HCT116 (cell line): ENCODE results near the gene GYPE. TPM values are rescaled to one million over a fixed set of nuclear protein-coding genes. Genes with fewer than 3 reads are reported as not detected.
"Not testable (repeated sequence)": the region's sequence is repeated elsewhere in the genome, so short reads cannot be mapped to it uniquely, and the experiment has no call there.

ENCODE experiments used
- ATAC-seq: fragments of 200-7000 bp; cut with Tn5 transposase; 2 replicates; pipeline ENCODE4 v1.9.1; 2020; ENCODE audit warnings: mild to moderate bottlenecking, moderate library complexity
- BruUV-seq: library from RNA; stranded (reverse); fragments of 400-500 nt; replicated peaks from 2 replicates; lab custom pipeline; 2021; lab: Mats Ljungman, UMichigan
- CTCF ChIA-PET: fragments of 300-600 bp; sonication (Branson Sonifier 250); formaldehyde crosslinking; loops from one replicate; lab custom pipeline; 2021; ENCODE audit warnings: antibody characterized with exemption; lab: Charles Lee
- POLR2A ChIA-PET: fragments of 300-600, 350-600 bp; sonication (Branson Sonifier 250); formaldehyde crosslinking; loops from one replicate; lab custom pipeline; 2021; ENCODE audit warnings: antibody characterized with exemption; lab: Charles Lee
- RAD21 ChIA-PET, 2 experiments: fragments of 300-600 bp; sonication (Branson Sonifier 250); formaldehyde crosslinking; loops; one replicate each; lab custom pipeline; 2023; ENCODE audit warnings: low total read pairs in 2 of 2; ENCODE audit not compliant: uncharacterized antibody in 2 of 2, unreplicated experiment in 2 of 2, low non-redundant PET in 1 of 2; lab: Charles Lee
- DNase-seq: peaks from one replicate; pipeline ENCODE4 v3.0.0-alpha.2; 2010; ENCODE audit warnings: low read depth, low spot score
- H2AFZ ChIP-seq: fragments of 200-600 bp; shearing (Covaris generic), sonication (generic); 2 replicates; pipeline ENCODE4 v1.6.1; 2017; ENCODE audit warnings: low read depth, mixed run types, mixed read lengths, antibody characterized with exemption, low read length; ENCODE audit not compliant: poor library complexity, severe bottlenecking
- H3K27ac ChIP-seq: 2 replicates; pipeline ENCODE4 v1.5.1; 2012; ENCODE audit warnings: low read depth, low read length
- H3K27me3 ChIP-seq: fragments of 200-600 bp; sonication (generic); 2 replicates; pipeline ENCODE4 v1.6.1; 2016; ENCODE audit warnings: mixed run types, low read length, mixed read lengths; ENCODE audit not compliant: insufficient read depth
- H3K36me3 ChIP-seq, 2 experiments: fragments of 200-500 bp in 1 of 2; fragments of 200-600 bp in 1 of 2; sonication (Bioruptor generic) in 1 of 2; sonication (generic) in 1 of 2; 2 replicates each; pipeline versions ENCODE4 v1.5.1 to v1.6.1; 2014 to 2016; ENCODE audit warnings: low read length in 2 of 2, inconsistent platforms in 1 of 2, mixed read lengths in 1 of 2, mixed run types in 1 of 2; ENCODE audit not compliant: insufficient read depth in 2 of 2, control insufficient read depth in 1 of 2
- H3K4me1 ChIP-seq, 2 experiments: fragments of 200-600 bp in 1 of 2; sonication (generic) in 1 of 2; 2 replicates each; pipeline versions ENCODE4 v1.5.1 to v1.6.1; 2012 to 2017; ENCODE audit warnings: low read length in 2 of 2, inconsistent platforms in 1 of 2, mild to moderate bottlenecking in 1 of 2, mixed read lengths in 1 of 2, mixed run types in 1 of 2, moderate library complexity in 1 of 2; ENCODE audit not compliant: insufficient read depth in 2 of 2, control insufficient read depth in 1 of 2
- H3K4me2 ChIP-seq: fragments of 200-600 bp; sonication (generic); 2 replicates; pipeline ENCODE4 v1.6.1; 2017; ENCODE audit warnings: mixed run types, low read length, mixed read lengths
- H3K4me3 ChIP-seq, 2 experiments: fragments of 200-600 bp in 1 of 2; sonication (generic) in 1 of 2; replicated peaks in 1 of 2; 2 replicates each; pipeline ENCODE4 v1.5.1; 2011 to 2016; ENCODE audit warnings: low read length in 2 of 2, control low read depth in 1 of 2, low read depth in 1 of 2, mild to moderate bottlenecking in 1 of 2, mixed read lengths in 1 of 2, mixed run types in 1 of 2
- H3K79me2 ChIP-seq: fragments of 200-600 bp; sonication (generic); 2 replicates; pipeline ENCODE4 v1.6.1; 2017; ENCODE audit warnings: mild to moderate bottlenecking, mixed run types, low read length, moderate library complexity, mixed read lengths; ENCODE audit not compliant: insufficient read depth
- H3K9ac ChIP-seq: fragments of 200-600 bp; sonication (generic); 2 replicates; pipeline ENCODE4 v1.6.1; 2016; ENCODE audit warnings: low read length, mixed read lengths
- H3K9me2 ChIP-seq: fragments of 200-600 bp; sonication (generic), shearing (Covaris generic); 2 replicates; pipeline ENCODE4 v1.6.1; 2017; ENCODE audit warnings: mixed run types, mild to moderate bottlenecking, moderate library complexity; ENCODE audit not compliant: insufficient read depth
- H3K9me3 ChIP-seq, 2 experiments: fragments of 200-500 bp in 1 of 2; fragments of 200-600 bp in 1 of 2; sonication (Bioruptor generic) in 1 of 2; sonication (generic) in 1 of 2; 2 replicates each; pipeline ENCODE4 v1.6.1; 2014 to 2017; ENCODE audit warnings: low read length in 2 of 2, mixed read lengths in 2 of 2, inconsistent platforms in 1 of 2, low read depth in 1 of 2, mild to moderate bottlenecking in 1 of 2, mixed run types in 1 of 2, moderate library complexity in 1 of 2; ENCODE audit not compliant: control insufficient read depth in 1 of 2, insufficient read depth in 1 of 2
- H4K20me1 ChIP-seq: fragments of 200-600 bp; sonication (generic), shearing (Covaris generic); 2 replicates; pipeline ENCODE4 v1.6.1; 2017; ENCODE audit warnings: mixed run types, mild to moderate bottlenecking, moderate library complexity; ENCODE audit not compliant: insufficient read depth
- intact Hi-C: fragments of 100-400 bp; cut with micrococcal nuclease; formaldehyde crosslinking; loops from 2 replicates; pipeline ENCODE4 v1.10.0; 2022
- total RNA-seq: library from RNA; stranded (reverse); gene quantifications from one replicate; pipeline ENCODE4 v1.2.1, GENCODE V29; 2021; ENCODE audit not compliant: unreplicated experiment

GYPE gene
- total RNA-seq, 1 experiment from 2014 or later = not detected

DNA sequence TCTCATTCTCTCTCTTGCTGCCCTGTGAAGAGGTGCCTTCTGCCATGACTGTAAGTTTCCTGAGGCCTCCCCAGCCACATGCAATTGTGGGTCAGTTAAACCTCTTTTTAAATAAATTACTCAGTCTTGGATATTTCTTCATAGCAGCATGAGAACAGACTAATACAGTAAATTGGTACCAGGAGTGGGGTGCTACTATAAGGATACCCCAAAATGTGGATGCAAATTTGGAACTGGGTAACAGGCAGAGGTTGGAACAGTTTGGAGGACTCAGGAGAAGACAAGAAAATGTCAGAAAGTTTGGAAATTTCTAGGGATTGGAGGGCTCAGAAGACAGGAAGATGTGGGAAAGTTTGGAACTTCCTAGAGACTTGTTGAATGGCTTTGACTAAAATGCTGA lies 74.8 kb downstream of the GYPE start:
- H3K27ac ChIP-seq, H2AFZ ChIP-seq, DNase-seq, BruUV-seq, H3K27me3 ChIP-seq, H3K79me2 ChIP-seq, H3K4me1 ChIP-seq, H3K9me2 ChIP-seq, intact Hi-C loops, H3K9ac ChIP-seq, H3K9me3 ChIP-seq, H3K4me3 ChIP-seq, ATAC-seq, H3K36me3 ChIP-seq, RAD21 ChIA-PET, H3K4me2 ChIP-seq, POLR2A ChIA-PET, CTCF ChIA-PET, H4K20me1 ChIP-seq: not testable (repeated sequence)

DNA sequence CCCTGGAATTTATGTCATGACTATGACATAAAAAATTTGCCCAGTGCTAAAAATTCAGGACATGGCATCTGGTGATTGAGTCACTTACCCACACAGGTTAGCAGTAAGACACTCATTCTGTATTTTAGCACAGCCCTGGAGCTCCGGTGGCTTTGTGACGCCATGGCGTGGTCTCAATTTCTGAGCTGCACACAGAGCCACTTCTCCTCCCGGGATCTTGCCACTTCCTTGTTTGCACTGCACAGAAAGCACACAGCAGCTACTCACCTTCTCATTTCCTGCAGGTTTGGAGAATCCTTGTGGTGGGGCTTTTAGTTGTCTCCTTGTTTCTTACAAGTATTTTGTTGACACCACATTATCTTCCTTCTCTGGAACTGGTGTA lies 76.1 kb downstream of the GYPE start:
- CTCF ChIA-PET, H3K4me2 ChIP-seq, intact Hi-C loops, H3K36me3 ChIP-seq, H3K9me2 ChIP-seq, H3K9ac ChIP-seq, H4K20me1 ChIP-seq, H2AFZ ChIP-seq, H3K4me3 ChIP-seq, H3K27ac ChIP-seq, DNase-seq, RAD21 ChIA-PET, POLR2A ChIA-PET, H3K9me3 ChIP-seq, H3K4me1 ChIP-seq, ATAC-seq, H3K79me2 ChIP-seq, BruUV-seq, H3K27me3 ChIP-seq: not testable (repeated sequence)

Other genes starting within 250 kb of the GYPE start
- gene FREM3, start 204.9 kb downstream of the GYPE start, total RNA-seq = not detected
- not detected for gene GYPB, start 113.8 kb upstream of the GYPE start, total RNA-seq
- not detected for gene GYPA, start 235.2 kb upstream of the GYPE start, total RNA-seq